GM18498 (cell line): Measurements from ENCODE around the gene SMARCA4.

Experiments
- ATAC-seq: cut with Tn5 transposase; IDR thresholded peaks from one replicate; pipeline ENCODE4 v1.9.1; 2021; ENCODE audit warnings: mild to moderate bottlenecking, moderate library complexity; ENCODE audit not compliant: unreplicated experiment

SMARCA4 gene

GRCh38 chr19:10960314-10961072, at the start of gene SMARCA4:
SMARCA4 (plus strand) TSS chr19:10961030; CDS start chr19:10984152, 23,122 bp downstream.
- ATAC-seq = peak; percentile 79

DNA sequence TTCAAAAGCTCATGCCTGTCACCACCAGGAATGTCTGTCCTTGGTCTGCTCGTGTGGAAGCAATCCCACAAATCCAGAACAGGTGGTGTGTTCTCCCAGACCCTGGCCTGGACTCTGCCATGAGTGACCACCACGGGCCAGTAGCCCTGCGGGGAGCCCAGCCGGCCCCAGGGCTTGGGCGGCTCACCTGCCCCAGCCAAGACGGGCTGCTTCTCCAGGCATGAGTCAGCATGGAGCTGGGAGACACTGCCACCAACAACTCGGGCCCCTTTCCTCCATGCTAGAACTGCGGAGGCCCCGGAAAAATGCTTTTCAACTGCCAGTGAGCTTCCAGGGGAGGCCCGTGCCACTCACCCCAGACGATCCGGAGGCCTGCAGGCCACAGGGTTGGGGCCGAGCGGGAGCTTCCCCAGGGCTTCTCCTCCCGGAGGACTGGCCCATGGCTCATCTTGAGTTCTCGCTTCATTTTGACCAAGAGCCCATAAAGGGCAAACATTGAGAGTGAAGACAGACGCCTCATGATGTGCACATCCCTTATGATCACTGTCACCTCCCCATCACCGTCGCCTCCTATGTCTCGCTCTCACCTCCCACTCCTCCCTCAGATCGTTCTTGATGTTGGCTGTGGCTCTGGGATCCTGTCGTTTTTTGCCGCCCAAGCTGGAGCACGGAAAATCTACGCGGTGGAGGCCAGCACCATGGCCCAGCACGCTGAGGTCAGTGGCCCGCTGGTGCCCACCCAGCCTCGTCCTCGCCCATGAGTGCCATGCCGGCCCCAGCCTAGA, 49.1 kb upstream of the SMARCA4 start:
- ATAC-seq = no peak

DNA sequence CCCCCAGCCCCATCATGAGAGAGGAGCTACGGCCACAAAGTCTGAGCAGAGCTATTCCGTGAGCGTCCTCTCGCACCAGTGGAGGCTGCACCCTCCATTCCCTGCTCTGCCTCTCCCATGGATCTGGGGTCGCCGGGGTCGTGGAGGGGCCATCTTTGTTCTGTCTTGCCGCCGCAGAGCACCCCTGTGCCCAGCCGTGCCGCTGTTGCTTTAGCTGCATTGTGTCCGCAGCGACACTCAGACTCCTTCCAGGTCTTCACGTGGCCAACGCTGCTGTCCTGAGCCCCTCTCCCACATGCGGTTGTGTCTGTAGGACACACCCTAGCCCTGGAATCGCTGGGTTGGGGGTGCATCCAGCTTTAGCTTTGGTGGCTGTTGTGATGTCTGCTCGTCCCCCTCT, 48.2 kb upstream of the SMARCA4 start:
- ATAC-seq = no peak

- no peak for ATAC-seq
Measured at GRCh38 chr19:10913716-10914340, 47.0 kb upstream of the SMARCA4 start.

DNA sequence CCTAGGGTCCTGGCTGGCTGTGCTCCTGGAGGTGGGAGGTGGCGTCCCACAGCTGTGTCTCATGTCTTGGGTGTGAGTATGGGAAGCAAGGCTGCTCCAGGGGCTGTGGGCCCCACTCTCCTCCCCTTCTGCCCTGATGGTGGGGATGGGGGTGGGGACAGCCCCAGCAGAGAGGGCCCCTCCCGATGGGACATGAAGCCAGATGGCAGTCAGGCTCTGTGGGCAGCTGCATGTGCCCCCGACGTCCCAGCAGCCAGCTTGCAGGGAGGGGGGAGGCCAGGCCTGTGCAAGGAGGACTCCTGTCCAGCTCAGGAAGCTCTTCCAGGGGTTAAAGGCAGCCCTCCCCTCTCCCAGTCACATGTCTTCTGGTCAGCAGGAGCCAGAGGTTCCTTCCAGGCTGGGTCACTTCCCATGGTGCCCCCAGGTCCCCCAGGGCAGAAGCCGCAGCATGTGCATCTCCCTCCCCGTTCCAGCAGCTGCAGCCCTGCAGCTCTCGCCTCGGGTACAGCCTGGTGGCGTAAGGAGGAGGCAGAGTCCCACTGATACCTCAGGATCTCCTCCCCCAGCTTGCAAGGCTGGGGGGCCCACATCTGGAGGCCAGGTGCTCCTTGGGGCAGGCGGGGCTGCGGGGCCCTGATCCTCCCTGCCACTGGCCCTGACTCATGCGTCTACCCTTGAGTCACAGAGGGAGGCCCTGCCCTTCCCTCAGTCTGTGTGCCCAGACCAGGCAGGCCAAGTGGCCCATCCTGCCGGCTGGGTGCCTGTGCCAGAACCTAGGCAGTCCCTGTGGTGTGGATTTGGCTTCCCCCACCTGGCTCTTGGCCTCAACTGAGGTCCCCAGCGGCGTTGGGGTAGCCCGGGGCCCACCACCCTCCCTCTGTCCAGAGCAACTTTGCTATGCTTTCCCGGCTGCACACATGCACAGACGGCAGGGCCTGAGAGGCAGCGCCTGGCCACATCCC, 45.4 kb upstream of the SMARCA4 start:
- ATAC-seq = no peak

- no peak for ATAC-seq
Measured at GRCh38 chr19:10916602-10917001, 44.2 kb upstream of the SMARCA4 start.

DNA sequence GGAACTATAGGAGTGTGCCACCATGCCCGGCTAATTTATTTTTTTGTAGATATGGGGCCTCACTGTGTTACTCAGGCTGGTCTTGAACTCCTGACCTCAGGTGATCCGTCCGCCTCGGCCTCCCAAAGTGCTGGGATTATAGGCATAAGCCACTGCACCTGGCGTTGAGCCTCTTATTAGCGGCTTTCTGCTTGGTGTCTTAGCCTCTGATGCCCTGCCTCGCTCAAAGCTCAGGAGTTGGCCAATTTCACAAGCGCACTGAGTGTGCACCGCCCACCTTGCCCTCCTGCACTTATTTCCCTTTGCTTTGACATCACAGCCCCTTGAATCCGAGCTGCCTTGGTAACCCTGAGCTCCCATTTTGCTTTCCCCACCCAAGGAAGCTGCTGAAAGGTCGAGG, 42.5 kb upstream of the SMARCA4 start:
- ATAC-seq = no peak

- no peak for ATAC-seq
Measured at GRCh38 chr19:10919352-10920287, 41.2 kb upstream of the SMARCA4 start.

GRCh38 chr19:10920288-10920655, 40.6 kb upstream of the SMARCA4 start:
- no peak for ATAC-seq

GRCh38 chr19:10920781-10921180, 40.0 kb upstream of the SMARCA4 start:
- no peak for ATAC-seq

DNA sequence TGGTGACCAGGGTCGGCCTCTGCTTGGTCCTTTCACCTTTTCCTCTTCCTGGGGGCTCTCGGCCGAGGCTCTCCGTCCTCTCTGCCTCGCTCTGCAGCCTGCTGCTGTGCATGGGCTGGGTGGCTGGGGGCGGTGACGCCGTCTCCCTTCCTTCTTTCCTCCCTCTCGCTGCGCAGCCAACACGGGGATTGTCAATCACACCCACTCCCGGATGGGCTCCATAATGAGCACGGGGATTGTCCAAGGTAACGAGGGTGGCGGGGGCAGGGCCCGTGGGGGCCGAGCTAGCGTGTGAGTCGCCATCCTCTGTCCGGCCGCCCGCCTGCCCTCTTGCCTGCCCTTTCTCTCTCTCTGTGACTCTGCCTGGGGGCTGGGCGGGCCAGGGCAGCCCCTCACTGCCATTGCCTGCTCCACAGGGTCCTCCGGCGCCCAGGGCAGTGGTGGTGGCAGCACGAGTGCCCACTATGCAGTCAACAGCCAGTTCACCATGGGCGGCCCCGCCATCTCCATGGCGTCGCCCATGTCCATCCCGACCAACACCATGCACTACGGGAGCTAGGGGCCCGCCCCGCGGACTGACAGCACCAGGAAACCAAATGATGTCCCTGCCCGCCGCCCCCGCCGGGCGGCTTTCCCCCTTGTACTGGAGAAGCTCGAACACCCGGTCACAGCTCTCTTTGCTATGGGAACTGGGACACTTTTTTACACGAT, 39.5 kb upstream of the SMARCA4 start:
- no peak for ATAC-seq

DNA sequence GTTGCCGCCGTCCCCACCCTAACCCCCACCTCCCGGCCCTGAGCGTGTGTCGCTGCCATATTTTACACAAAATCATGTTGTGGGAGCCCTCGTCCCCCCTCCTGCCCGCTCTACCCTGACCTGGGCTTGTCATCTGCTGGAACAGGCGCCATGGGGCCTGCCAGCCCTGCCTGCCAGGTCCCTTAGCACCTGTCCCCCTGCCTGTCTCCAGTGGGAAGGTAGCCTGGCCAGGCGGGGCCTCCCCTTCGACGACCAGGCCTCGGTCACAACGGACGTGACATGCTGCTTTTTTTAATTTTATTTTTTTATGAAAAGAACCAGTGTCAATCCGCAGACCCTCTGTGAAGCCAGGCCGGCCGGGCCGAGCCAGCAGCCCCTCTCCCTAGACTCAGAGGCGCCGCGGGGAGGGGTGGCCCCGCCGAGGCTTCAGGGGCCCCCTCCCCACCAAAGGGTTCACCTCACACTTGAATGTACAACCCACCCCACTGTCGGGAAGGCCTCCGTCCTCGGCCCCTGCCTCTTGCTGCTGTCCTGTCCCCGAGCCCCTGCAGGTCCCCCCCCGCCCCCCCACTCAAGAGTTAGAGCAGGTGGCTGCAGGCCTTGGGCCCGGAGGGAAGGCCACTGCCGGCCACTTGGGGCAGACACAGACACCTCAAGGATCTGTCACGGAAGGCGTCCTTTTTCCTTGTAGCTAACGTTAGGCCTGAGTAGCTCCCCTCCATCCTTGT, 38.8 kb upstream of the SMARCA4 start:
- no peak for ATAC-seq

GRCh38 chr19:10922638-10923014, 38.2 kb upstream of the SMARCA4 start:
- ATAC-seq = no peak

GRCh38 chr19:10923260-10924112, 37.3 kb upstream of the SMARCA4 start:
- no peak for ATAC-seq

GRCh38 chr19:10924597-10924996, 36.2 kb upstream of the SMARCA4 start:
- ATAC-seq = no peak

- no peak for ATAC-seq
Measured at GRCh38 chr19:10927730-10928562, 32.9 kb upstream of the SMARCA4 start.
